GM12891 (cell line): Measurements from ENCODE around the gene OPN1LW.

Experiments
- PAX5 ChIP-seq: IDR thresholded peaks from 2 replicates; pipeline ENCODE4 v1.6.1; 2011; ENCODE audit warnings: low read length, moderate library complexity, mild to moderate bottlenecking; ENCODE audit not compliant: insufficient read depth, severe bottlenecking
- POLR2A ChIP-seq: IDR thresholded peaks from 2 replicates; pipeline ENCODE4 v1.6.1; 2011; ENCODE audit warnings: low read depth, low read length, control low read depth
- POLR2AphosphoS5 ChIP-seq: IDR thresholded peaks from 2 replicates; pipeline ENCODE4 v1.6.1; 2011; ENCODE audit warnings: low read depth, low read length, control low read depth
- POU2F2 ChIP-seq: IDR thresholded peaks from 2 replicates; pipeline ENCODE4 v1.6.1; 2011; ENCODE audit warnings: low read depth, mild to moderate bottlenecking, control low read depth, low read length, moderate library complexity
- SPI1 ChIP-seq: IDR thresholded peaks from 2 replicates; pipeline ENCODE4 v1.6.1; 2011; ENCODE audit warnings: low read depth, low read length, control low read depth
- TAF1 ChIP-seq: IDR thresholded peaks from 2 replicates; pipeline ENCODE4 v1.6.1; 2011; ENCODE audit warnings: low read depth, low read length, control low read depth

DNA sequence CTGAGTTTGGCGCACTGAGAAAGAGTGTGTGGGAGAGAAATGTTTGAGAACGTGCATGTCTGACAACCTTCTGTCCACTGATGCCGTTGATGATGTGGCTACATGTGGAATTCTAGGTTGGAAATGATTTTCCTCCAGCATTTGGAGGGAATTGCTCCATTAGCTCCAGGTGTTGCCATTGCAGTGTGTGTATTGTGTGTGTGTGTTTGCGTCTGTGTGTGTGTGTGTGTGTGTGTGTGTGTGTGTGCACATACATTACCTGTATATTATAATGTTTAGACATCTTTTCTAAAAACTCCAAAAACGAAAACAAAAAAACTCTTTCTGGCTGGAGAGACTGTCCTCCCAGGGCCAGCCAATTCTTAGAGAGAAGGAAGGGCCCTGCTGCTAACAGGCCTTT lies 28.3 kb upstream of the OPN1LW start:
- TF ChIP-seq POLR2A = no peak
- TF ChIP-seq POLR2AphosphoS5 = no peak
- TF ChIP-seq SPI1 = no peak
- no peak for TF ChIP-seq TAF1
- no peak for TF ChIP-seq POU2F2
- TF ChIP-seq PAX5 = no peak
